HEK293 (cell line): ENCODE measurements around the gene ASF1B.

Experiments used
- CTCF ChIP-seq: fragments of 450-650 bp; formaldehyde crosslinking; IDR thresholded peaks from 2 replicates; pipeline ENCODE4 v1.5.1; 2016; ENCODE audit warnings: missing biosample characterization, missing genetic modification characterization
- KLF16 ChIP-seq: fragments of 450-650 bp; formaldehyde crosslinking; IDR thresholded peaks from 2 replicates; pipeline ENCODE4 v1.5.1; 2017; ENCODE audit warnings: missing biosample characterization, missing genetic modification characterization
- REST ChIP-seq: fragments of 450-650 bp; formaldehyde crosslinking; IDR thresholded peaks from 2 replicates; pipeline ENCODE4 v1.5.1; 2016; ENCODE audit warnings: missing biosample characterization, missing genetic modification characterization
- ZNF221 ChIP-seq: fragments of 450-650 bp; formaldehyde crosslinking; IDR thresholded peaks from 2 replicates; pipeline ENCODE4 v1.5.1; 2017; ENCODE audit warnings: missing biosample characterization, missing genetic modification characterization, borderline replicate concordance
- ZNF274 ChIP-seq, 2 experiments: fragments of 200-500 bp in 1 of 2; fragments of 450-650 bp in 1 of 2; sonication (Bioruptor generic) in 1 of 2; formaldehyde crosslinking in 1 of 2; IDR thresholded peaks; 2 replicates each; pipeline versions ENCODE4 v1.5.1 to v1.6.1; 2014 to 2016; ENCODE audit warnings: borderline replicate concordance in 1 of 2, inconsistent platforms in 1 of 2, low read length in 1 of 2, missing biosample characterization in 1 of 2, missing genetic modification characterization in 1 of 2
- ZNF394 ChIP-seq: fragments of 450-650 bp; formaldehyde crosslinking; IDR thresholded peaks from 2 replicates; pipeline ENCODE4 v1.5.1; 2016; ENCODE audit warnings: missing biosample characterization, missing genetic modification characterization, mild to moderate bottlenecking, moderate library complexity, borderline replicate concordance
- ZNF398 ChIP-seq: fragments of 450-650 bp; formaldehyde crosslinking; IDR thresholded peaks from 2 replicates; pipeline ENCODE4 v1.5.1; 2017; ENCODE audit warnings: missing biosample characterization, missing genetic modification characterization
- ZNF747 ChIP-seq: fragments of 450-650 bp; formaldehyde crosslinking; IDR thresholded peaks from 2 replicates; pipeline ENCODE4 v1.5.1; 2016; ENCODE audit warnings: missing biosample characterization, missing genetic modification characterization
- ZNF792 ChIP-seq: fragments of 450-650 bp; formaldehyde crosslinking; IDR thresholded peaks from 2 replicates; pipeline ENCODE4 v1.5.1; 2016; ENCODE audit warnings: missing biosample characterization, missing genetic modification characterization
- TF ChIP-seq, protein P1 (sequence below): sonication (generic); formaldehyde crosslinking; IDR thresholded peaks from 2 replicates; pipeline ENCODE4 v1.8.1; 2022; ENCODE audit warnings: mild to moderate bottlenecking, moderate library complexity, missing genetic modification reagents
- TF ChIP-seq, protein P2 (sequence below): fragments of 450-650 bp; formaldehyde crosslinking; IDR thresholded peaks from 2 replicates; pipeline ENCODE4 v1.5.1; 2016; ENCODE audit warnings: missing biosample characterization, missing genetic modification characterization

GRCh38 chr19:14127176-14127575, 9.2 kb downstream of the ASF1B start:
- no peak for TF ChIP-seq ZNF398 (tag by site-specific recombination)
- TF ChIP-seq, protein P1, sequence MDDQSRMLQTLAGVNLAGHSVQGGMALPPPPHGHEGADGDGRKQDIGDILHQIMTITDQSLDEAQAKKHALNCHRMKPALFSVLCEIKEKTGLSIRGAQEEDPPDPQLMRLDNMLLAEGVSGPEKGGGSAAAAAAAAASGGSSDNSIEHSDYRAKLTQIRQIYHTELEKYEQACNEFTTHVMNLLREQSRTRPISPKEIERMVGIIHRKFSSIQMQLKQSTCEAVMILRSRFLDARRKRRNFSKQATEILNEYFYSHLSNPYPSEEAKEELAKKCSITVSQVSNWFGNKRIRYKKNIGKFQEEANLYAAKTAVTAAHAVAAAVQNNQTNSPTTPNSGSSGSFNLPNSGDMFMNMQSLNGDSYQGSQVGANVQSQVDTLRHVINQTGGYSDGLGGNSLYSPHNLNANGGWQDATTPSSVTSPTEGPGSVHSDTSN = no peak
- TF ChIP-seq CTCF (tag by site-specific recombination) = no peak
- TF ChIP-seq REST (tag by site-specific recombination) = no peak
- no peak for TF ChIP-seq ZNF792 (tag by site-specific recombination)
- no peak for TF ChIP-seq ZNF394 (tag by site-specific recombination)
- TF ChIP-seq ZNF221 (tag by site-specific recombination) = no peak
- TF ChIP-seq, protein P2, sequence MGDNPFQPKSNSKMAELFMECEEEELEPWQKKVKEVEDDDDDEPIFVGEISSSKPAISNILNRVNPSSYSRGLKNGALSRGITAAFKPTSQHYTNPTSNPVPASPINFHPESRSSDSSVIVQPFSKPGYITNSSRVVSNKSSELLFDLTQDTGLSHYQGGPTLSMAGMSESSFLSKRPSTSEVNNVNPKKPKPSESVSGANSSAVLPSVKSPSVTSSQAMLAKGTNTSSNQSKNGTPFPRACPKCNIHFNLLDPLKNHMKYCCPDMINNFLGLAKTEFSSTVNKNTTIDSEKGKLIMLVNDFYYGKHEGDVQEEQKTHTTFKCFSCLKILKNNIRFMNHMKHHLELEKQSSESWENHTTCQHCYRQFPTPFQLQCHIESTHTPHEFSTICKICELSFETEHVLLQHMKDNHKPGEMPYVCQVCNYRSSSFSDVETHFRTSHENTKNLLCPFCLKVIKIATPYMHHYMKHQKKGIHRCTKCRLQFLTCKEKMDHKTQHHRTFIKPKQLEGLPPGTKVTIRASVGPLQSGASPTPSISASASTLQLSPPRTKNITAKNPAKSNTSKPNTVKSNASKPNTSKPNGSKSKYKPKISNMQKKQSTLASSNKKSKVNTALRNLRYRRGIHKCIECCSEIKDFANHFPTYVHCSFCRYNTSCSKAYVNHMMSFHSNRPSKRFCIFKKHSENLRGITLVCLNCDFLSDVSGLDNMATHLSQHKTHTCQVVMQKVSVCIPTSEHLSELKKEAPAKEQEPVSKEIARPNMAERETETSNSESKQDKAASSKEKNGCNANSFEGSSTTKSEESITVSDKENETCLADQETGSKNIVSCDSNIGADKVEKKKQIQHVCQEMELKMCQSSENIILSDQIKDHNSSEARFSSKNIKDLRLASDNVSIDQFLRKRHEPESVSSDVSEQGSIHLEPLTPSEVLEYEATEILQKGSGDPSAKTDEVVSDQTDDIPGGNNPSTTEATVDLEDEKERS (tag by site-specific recombination) = no peak
- no peak for TF ChIP-seq ZNF747 (tag by site-specific recombination)
- no peak for TF ChIP-seq ZNF274 (IDR thresholded peaks at IDR 0.05; ENCODE audit: low read length)
- TF ChIP-seq ZNF274 (tag by site-specific recombination; IDR thresholded peaks at IDR 0.05; ENCODE audit: borderline replicate concordance) = no peak
- TF ChIP-seq KLF16 (tag by site-specific recombination) = no peak
